Tibial artery (tissue), 4 donors: ENCODE results near the gene NTMT1.

Source experiments
- DNase-seq, 2 donors: peaks; one replicate each; pipeline ENCODE4 v3.0.0-alpha.2; 2019
- H3K27ac ChIP-seq, 2 donors: fragments of 200-600 bp; sonication (generic) in 1 of 2; 1 replicate in 1 of 2; 2 replicates in 1 of 2; pipeline ENCODE4 v1.5.1; 2018 to 2019; ENCODE audit warnings: mild to moderate bottlenecking in 1 of 2
- H3K27me3 ChIP-seq, 2 donors: fragments of 200-600 bp; sonication (generic) in 1 of 2; one replicate each; pipeline versions ENCODE4 v1.5.1 to v1.6.0; 2016 to 2019
- H3K36me3 ChIP-seq, 3 donors: fragments of 200-600 bp; sonication (generic) in 2 of 3; one replicate each; pipeline ENCODE4 v1.5.1; 2016 to 2019; ENCODE audit warnings: mild to moderate bottlenecking in 2 of 3
- H3K4me1 ChIP-seq, 4 donors: fragments of 200-600 bp; sonication (generic) in 2 of 4; 1 replicate in 3 of 4; 2 replicates in 1 of 4; pipeline ENCODE4 v1.5.1; 2016 to 2019
- H3K4me3 ChIP-seq, 2 donors: fragments of 200-600 bp; sonication (generic) in 1 of 2; 1 replicate in 1 of 2; 2 replicates in 1 of 2; pipeline ENCODE4 v1.5.1; 2018 to 2019; ENCODE audit warnings: mild to moderate bottlenecking in 2 of 2
- H3K9me3 ChIP-seq, 3 donors: fragments of 200-600 bp; sonication (generic) in 1 of 3; one replicate each; pipeline ENCODE4 v1.5.1; 2016 to 2019
- intact Hi-C: fragments of 100-400 bp; cut with DNase I; formaldehyde crosslinking; loops from one replicate; pipeline ENCODE4 v1.15.0; 2023; ENCODE audit warnings: low total_unique reads
- TF ChIP-seq, protein P1 (sequence below), 2 experiments: fragments of 200-600 bp in 1 of 2; fragments of 450-650 bp in 1 of 2; IDR thresholded peaks; one replicate each; pipeline ENCODE4 v1.5.1; 2017 to 2019; ENCODE audit warnings: antibody characterized with exemption in 2 of 2, mild to moderate bottlenecking in 1 of 2, moderate library complexity in 1 of 2

NTMT1 gene

DNA sequence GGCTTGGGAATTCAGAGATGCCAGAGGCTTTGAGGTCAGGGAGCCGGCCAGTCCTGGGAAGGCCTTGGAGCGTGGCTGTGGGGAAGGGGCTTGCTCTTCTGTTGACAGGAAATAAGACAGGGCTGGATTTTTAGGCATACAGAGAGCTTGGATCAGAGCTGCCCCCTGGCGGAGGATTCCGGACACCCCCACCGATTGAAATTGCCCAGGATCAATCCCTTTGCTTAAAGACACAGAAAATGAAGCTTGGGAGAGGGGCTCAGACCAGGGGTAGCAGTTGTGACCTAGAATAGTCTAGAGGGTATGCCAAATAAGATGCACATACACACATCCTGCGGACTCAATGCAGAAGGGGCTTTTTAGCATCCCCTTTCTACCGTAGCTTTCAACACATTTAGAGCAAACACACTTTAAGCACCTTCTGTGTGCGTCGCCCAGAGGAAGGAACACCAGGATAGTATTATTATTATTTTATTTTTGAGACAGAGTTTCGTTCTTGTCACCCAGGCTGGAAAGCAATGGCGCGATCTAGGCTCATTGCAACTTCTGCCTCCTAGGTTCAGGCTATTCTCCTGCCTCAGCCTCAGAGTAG, 1.7 kb upstream of the NTMT1 start:
- intact Hi-C loops: no loop called here
- TF ChIP-seq, protein P1, sequence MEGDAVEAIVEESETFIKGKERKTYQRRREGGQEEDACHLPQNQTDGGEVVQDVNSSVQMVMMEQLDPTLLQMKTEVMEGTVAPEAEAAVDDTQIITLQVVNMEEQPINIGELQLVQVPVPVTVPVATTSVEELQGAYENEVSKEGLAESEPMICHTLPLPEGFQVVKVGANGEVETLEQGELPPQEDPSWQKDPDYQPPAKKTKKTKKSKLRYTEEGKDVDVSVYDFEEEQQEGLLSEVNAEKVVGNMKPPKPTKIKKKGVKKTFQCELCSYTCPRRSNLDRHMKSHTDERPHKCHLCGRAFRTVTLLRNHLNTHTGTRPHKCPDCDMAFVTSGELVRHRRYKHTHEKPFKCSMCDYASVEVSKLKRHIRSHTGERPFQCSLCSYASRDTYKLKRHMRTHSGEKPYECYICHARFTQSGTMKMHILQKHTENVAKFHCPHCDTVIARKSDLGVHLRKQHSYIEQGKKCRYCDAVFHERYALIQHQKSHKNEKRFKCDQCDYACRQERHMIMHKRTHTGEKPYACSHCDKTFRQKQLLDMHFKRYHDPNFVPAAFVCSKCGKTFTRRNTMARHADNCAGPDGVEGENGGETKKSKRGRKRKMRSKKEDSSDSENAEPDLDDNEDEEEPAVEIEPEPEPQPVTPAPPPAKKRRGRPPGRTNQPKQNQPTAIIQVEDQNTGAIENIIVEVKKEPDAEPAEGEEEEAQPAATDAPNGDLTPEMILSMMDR (IDR thresholded peaks at IDR 0.05): peak; percentile 64 to 69
- H3K27ac ChIP-seq: no peak overlapping the region

DNA sequence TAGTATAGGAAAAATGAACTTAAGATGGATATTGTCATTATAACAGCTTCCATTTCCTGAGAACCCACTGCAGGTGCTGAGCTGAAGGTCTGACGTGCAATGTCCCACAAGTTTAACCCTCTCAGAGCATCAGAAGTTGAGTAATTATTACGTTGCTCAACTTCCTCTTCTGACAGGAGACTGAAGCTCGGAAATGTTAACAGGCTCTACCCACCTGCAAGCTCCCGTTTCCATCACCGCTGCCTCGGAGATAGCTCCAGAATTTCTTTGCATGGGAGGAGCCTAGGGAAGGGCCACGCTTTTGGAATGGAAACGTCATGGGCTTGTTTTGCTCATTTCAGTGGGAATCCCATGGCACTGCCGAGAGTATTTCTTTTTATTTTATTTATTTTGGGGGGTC, 1.0 kb upstream of the NTMT1 start:
- no peaks in the 10 kb centered on the region for H3K9me3 ChIP-seq
- peaks cover 0 to 46% (median 42%) of the 10 kb centered on the region in 4 donors for H3K4me1 ChIP-seq
- TF ChIP-seq, protein P1 (IDR thresholded peaks at IDR 0.05): no peak
- H3K4me3 ChIP-seq: no peak overlapping the region
- H3K36me3 ChIP-seq: no peaks in the 10 kb centered on the region
- H3K27ac ChIP-seq: peak overlapping the region in 1 of 2 donors; percentile 90
- no peak for DNase-seq
- peaks cover 0 to 5% of the 10 kb centered on the region in 2 donors for H3K27me3 ChIP-seq
- intact Hi-C loops: no loop called here

More for the DNA sequence above, 1.7 kb upstream of the NTMT1 start:
- Histone ChIP-seq H3K4me3 (no peak overlapping the region), H3K36me3 (no peaks in the 10 kb centered on the region), H3K4me1 (peaks cover 0 to 47% (median 43%) of the 10 kb centered on the region in 4 donors), H3K27me3 (peaks cover 0 to 11% of the 10 kb centered on the region in 2 donors), H3K9me3 (no peaks in the 10 kb centered on the region)
- peak in 1 of 2 donors; percentile 76 for DNase-seq

DNA sequence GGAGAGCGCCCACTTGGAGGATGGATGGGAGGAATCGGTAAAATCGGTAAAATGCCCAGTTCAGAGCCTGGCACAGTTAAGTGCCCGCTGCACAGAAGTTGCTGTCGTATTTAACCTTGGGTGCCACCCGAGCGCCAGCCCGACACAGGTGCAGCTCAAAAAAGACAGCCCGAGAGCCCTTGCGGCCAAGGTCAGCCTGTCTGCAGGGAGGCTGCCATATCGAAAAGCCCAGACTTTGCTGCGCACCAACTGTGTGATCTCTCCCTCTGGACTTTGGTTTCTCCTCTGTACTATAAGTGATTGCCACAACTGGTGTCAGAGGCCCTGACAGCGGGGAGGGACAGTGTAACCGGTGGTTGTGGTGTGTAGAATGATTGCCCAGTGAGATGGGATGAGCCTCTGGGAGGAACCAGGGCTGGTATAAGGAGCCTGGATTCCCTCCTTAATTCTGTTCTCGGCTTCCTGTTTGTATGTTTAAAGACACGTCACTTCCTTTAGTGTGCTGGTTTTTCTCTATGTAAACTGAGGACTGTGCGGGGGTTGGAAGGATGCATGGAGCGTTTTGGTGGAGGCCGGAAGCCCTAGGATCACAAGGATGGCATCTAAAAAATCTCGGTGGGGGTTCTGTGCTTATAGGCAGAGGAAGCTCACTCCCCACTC, 792 bp downstream of the NTMT1 start:
- TF ChIP-seq, protein P1 (IDR thresholded peaks at IDR 0.05): no peak
- peak overlapping the region; percentile 72 to 79 for H3K4me3 ChIP-seq
- H3K36me3 ChIP-seq: no peaks in the 10 kb centered on the region
- peaks cover 0 to 51% (median 42%) of the 10 kb centered on the region in 4 donors for H3K4me1 ChIP-seq
- H3K27ac ChIP-seq: peak overlapping the region; percentile 87 to 90
- no peak for DNase-seq
- H3K27me3 ChIP-seq: no peaks in the 10 kb centered on the region
- intact Hi-C loops: no loop called here
- no peaks in the 10 kb centered on the region for H3K9me3 ChIP-seq

DNA sequence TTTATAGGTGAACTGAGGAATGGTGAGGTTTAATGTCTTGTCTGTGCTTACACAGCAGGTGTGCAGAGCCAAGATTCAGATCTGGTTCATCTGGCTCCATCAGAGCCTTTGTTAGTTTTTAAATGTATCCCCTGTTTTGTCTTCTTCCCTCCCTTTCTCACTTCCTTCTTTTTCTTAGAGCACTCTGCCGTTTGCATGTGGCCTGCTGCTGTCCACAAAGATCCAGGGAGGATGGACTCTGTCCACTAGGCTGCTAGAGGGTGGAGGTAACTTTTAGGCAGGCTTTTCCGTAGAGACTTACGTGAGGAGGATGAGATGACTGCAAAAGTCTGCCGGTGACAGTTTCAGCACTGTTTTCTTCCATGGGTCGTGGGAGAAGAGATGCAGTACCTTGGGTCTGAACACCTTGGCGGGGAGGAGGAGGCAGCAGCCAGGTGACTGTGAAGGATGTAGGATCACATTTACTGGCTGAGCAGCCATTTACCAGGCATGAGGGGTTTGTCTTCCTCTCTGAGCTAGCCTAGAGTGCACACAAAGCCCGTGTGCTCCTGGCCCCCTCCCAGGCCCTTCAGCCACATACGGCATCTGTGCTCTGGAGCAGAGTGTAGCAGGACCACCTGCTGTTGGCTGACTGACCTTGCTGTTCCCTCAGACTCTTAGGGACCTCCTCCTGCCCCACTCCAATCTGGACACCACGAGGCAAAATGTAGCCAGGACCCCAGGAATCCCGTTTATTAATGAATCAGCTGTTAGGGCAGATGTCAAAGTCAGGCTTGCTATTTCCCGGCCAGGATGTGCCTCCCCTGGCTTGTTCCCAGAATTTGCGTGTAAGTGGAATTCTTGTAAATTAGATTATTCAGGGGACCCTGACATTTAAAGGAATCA, 1.8 kb downstream of the NTMT1 start:
- Histone ChIP-seq H3K4me3 (peak overlapping the region; percentile 72 to 79), H3K27me3 (no peaks in the 10 kb centered on the region), H3K4me1 (peaks cover 0 to 57% (median 46%) of the 10 kb centered on the region in 4 donors), H3K36me3 (peaks cover 0 to 5% (median 5%) of the 10 kb centered on the region in 3 donors), H3K9me3 (no peaks in the 10 kb centered on the region), H3K27ac (peak overlapping the region; percentile 87 to 90)
- TF ChIP-seq, protein P1 (IDR thresholded peaks at IDR 0.05): no peak
- intact Hi-C loops: no loop called here
- DNase-seq: no peak

DNA sequence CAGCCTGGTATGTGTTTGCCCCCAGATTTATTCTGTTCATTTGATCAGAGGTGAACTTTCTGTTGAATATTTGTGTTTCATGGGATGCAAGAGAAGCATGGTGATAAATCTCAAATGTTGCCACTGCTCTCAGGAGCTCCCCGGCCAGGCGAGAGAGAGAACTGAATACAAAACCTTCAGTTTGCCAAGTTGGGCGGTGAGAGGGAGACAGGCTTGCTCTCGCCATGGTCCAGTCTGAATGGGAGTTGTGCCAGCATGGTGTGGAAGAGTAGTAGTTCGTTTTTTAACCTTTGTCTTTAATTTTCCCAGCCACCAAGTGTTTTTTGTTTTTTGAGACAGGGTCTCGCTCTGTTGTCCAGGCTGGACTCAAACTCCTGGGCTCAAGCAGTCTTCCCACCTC, 2.7 kb downstream of the NTMT1 start:
- intact Hi-C loops: no loop called here
- peaks cover 2 to 14% (median 13%) of the 10 kb centered on the region in 3 donors for H3K36me3 ChIP-seq
- H3K27ac ChIP-seq: no peak overlapping the region
- DNase-seq: no peak
- no peaks in the 10 kb centered on the region for H3K27me3 ChIP-seq
- H3K4me1 ChIP-seq: peaks cover 0 to 57% (median 46%) of the 10 kb centered on the region in 4 donors
- TF ChIP-seq, protein P1 (IDR thresholded peaks at IDR 0.05): no peak
- H3K4me3 ChIP-seq: no peak overlapping the region
- H3K9me3 ChIP-seq: no peaks in the 10 kb centered on the region
